SK-MEL-5 (cell line): ENCODE results near the gene TNPO2. TPM values are rescaled to one million over a fixed set of nuclear protein-coding genes. Genes with fewer than 3 reads are reported as not detected.
A peak's percentile ranks its signal among the peaks of the same experiment; 100 is the strongest.

Experiments used
- DNase-seq: peaks from one replicate; pipeline ENCODE4 v3.0.0-alpha.2; 2016; ENCODE audit warnings: low read depth, low spot score
- in situ Hi-C: cut with HindIII; loops from 2 replicates; pipeline ENCODE4 v1.10.0; 2016; ENCODE audit warnings: low sequenced_read_pairs, high pct_unique_total_duplicates, low pct_unique_long_range_greater_than_20kb
- polyA plus RNA-seq, 2 experiments: library from polyadenylated mRNA; depleted of rRNA; stranded (reverse); fragments of >200 nt; gene quantifications; 2 replicates each; pipeline ENCODE4 v1.2.3, GENCODE V29; 2015
- total RNA-seq: library from RNA; depleted of rRNA; stranded (reverse); fragments of >200 nt; shearing (Covaris generic); gene quantifications from 2 replicates; pipeline ENCODE4 v1.2.3, GENCODE V29; 2014; rRNA removed

Gene TNPO2
- 13.9 and 18.2 TPM in 2 replicates for total RNA-seq
- polyA plus RNA-seq (2015; cell fraction: cytosol; rRNA removed): 57.3 and 93.5 TPM in 2 replicates
- 381 and 414 TPM in 2 replicates for polyA plus RNA-seq (2015; cell fraction: nucleus; rRNA removed)

DNA sequence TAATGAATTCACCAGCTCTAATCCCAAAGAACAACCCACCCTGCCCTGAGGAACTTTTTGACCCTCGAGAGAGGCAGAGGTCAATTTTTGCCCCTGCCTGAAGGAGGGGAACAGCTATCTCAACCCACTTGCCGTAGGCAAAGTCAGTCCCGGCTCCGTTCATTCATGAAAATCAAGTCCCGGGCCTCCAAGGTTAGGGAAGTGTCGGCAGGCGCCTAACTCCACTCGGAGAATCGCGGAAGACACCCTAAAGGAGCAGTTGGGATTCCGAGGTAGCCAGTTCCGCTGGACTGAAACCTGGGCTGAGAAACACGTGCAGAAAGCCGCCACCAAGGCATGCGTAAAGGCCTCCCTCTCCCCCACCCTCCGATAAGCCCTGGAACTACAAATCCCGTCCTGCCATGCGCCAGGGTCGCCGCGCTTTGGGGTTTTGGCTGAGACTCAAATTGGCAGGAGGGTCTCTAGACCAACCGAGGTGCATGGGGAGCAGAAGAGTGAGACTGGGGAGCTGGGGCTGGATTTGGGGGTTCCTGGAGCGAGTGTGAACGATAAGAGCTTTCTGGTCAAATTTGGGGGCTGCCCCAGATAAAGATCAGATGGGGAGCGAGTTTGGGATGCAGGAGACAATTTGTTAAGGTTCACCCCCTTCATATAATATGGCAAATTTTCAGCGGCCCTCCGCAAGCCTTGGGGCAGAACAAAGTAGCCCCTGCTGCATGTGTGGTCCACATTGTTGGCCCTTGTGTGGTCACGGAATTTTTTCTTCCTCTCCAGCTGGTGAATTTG is at the start of gene TNPO2:
TSS of gene TNPO2 (minus strand) at position 292 of the 786 bp plus-strand sequence. CDS start 2,955 bp downstream, outside the sequence.
- in situ Hi-C loops: no loop called here
- DNase-seq: peak; percentile 70

- in situ Hi-C loops: no loop called here
- no peak for DNase-seq
These were observed 48.6 kb upstream of the TNPO2 start for GRCh38 chr19:12772323-12772722.

GRCh38 chr19:12770922-12771321 is 47.2 kb upstream of the TNPO2 start:
- DNase-seq: no peak
- in situ Hi-C loops: no loop called here

DNA sequence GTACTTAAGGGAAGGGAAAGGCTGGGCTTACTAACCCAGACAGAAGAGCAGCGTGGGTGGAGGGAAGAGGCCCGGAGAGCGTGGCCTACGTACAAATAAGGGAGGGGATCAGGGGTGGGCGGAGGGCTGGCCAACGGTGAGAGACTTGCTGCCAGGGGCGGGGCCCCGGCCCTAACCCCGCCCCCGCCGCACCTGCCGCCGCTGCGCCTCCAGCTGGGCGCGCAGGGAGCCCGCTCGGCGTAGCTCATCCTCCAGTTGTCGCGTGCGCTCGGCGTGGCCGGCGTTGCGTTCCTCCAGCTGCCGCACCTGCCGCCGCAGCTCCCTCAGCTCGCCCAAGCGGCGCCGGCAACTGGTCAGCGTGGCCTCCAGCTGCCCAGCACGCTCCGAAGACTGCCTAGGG is 46.0 kb upstream of the TNPO2 start:
- in situ Hi-C loops: no loop called here

GRCh38 chr19:12767666-12768065 is 43.9 kb upstream of the TNPO2 start:
- DNase-seq: no peak

More for the DNA sequence above, 46.0 kb upstream of the TNPO2 start:
- DNase-seq: no peak

GRCh38 chr19:12767150-12767549 is 43.4 kb upstream of the TNPO2 start:
- DNase-seq: no peak
- in situ Hi-C loops: no loop called here

More at GRCh38 chr19:12767666-12768065, 43.9 kb upstream of the TNPO2 start:
- in situ Hi-C loops: no loop called here

DNA sequence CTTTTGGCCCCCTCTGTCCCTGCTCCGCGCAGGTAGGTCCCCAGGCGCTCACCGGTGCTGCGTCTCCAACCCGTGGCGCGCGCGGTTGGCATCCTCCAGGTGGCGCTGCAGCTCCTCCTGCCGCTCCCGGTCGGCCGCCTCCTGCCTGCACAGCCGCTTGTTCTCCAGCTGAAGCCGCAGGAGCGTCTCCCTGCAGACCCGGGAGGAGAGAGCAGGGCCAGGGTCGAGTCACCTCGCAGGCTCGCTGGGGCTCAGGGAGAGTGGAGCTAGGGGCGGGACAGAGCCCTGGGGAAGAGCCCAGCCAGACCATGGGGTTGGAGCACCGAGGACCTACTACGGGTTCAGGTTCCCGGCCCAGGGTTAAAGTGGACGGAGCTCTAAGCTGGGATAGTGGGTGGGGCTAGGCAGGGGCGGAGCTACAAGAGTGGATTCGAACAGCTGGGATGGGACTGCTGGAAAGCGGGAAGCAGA is 42.4 kb upstream of the TNPO2 start:
- in situ Hi-C loops: no loop called here
- DNase-seq: peak; percentile 82

DNA sequence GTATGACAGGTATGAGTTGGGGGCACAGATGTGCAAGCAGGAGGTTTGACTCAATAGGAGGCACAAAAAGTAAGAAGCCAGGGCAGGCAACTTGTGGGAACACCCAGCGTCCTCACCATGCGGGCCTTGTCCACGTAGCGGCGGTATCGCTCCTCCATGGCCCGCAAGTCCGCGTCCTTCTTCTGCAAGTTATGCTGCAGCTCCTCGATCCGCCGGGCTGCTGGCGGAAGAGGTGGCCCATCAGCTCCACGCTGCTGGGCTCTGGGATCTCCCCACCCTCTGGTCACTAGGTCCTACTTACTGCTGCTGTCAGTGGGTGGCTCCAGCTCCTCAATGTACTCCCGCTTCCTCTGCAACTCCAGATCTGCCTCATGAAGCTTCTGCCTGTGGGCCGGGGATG is 41.0 kb upstream of the TNPO2 start:
- in situ Hi-C loops: no loop called here
- no peak for DNase-seq

DNA sequence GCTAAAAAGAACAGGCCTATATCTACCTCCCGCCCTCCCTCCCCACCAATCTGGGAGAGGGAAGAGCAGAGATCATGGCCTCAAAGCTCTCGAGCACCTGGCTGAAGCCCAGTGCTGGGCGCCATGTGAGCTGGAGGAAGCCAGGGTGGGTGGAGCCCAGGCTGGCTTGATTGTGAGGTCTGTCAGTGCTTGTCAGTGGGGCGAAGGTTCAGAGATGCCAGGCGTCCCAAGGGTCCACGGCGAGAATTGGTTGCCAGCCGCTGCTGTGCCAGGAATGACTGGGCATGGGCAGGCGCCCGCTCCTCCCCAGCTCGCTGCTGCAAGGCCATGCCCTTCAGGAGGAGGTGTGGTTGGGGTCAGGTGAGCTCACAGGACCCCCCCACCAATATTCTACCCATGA is 39.4 kb upstream of the TNPO2 start:
- in situ Hi-C loops: no loop called here
- no peak for DNase-seq

DNA sequence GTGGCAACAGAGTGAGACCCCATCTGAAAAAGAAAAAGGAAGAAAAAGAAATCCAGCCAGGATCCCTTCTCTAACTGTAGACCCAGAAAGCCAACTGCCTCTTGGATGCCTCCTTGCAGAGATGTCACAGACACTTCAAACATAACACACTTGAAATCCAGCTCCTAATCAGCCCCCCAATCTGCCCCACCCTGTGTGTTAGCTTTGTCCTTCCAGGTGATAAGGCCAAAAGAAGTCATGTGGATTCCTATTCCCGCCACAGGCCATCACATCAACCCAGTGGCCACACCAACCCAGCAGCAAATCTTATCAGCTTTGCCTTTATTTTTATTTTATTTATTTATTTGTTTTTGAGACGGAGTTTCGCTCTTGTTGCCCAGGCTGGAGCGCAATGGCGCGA is 36.0 kb upstream of the TNPO2 start:
- in situ Hi-C loops: no loop called here
- no peak for DNase-seq

DNA sequence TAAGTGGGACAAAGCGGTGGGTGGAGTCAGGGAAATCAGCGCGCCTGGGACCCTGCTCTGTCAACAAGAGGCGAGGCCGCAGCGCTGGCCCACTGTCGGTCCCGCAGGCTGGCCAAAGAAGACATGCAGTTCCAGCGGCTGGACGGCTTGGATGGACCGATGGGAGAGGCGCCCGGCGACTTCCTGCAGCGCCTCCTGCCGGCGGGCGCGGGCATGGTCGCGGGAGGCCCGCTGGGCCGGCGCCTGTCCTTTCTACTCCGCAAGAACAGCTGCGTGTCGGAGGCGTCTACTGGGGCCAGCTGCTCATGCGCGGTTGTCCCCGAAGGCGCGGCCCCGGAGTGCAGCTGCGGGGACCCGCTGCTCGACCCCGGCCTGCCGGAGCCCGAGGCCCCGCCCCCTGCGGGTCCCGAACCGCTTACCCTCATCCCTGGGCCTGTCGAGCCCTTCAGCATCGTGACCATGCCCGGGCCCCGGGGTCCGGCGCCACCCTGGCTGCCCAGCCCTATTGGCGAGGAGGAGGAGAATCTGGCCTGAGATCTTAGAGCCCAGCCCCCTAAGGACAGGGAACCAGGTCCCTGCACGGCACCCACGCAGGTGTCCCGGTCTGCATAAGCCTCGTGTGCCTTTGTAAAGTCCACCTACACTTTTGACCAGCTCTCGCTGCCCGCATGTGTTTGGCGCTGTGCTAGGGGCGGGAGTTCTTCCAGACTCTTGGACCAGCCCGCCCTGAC is 34.0 kb upstream of the TNPO2 start:
- DNase-seq: peak; percentile 79
- in situ Hi-C loops: no loop called here

DNA sequence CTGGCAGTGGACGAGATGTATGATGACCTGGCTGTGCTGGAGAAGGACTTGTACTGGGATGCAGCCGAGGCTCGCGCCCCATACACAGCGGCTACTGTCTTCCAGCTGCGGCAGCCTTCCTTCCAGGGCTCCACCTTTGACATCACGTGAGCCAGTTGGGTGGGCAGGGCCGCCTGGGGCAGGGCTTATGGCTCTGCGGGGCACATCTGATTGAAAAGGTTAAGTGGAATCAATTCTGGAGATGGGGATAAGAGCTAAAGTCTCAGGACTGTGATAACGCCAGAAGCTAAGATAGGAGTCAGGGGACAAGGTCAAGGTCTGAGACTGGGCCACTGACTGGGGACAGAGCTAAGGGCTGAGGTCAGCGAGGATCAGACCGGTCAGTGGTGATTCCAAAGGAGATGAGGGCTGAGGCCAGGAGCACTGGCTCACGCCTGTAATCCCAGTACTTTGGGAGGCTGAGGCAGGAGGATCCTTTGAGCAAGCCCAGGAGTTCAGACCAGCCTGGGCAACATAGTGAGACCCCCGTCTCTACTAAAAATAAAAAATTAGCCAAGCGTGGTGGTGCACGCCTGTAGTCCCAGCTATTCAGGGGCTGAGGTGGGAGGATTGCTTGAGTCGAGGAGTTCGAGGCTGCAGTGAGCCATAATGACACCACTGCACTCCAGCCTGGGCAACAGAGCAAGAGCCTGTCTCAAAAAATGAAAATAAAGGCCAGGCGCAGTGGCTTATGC is 32.6 kb upstream of the TNPO2 start:
- no peak for DNase-seq
- in situ Hi-C loops: no loop called here

- DNase-seq: no peak
- in situ Hi-C loops: no loop called here
These were observed 30.9 kb upstream of the TNPO2 start for GRCh38 chr19:12754465-12755196.

GRCh38 chr19:12752056-12752781 is 28.5 kb upstream of the TNPO2 start:
- DNase-seq: no peak
- in situ Hi-C loops: no loop called here

- DNase-seq: no peak
- in situ Hi-C loops: no loop called here
These were observed 27.9 kb upstream of the TNPO2 start, which contains the start of gene BEST2 for GRCh38 chr19:12751635-12752034. Gene BEST2, plus strand, starts transcription at chr19:12751791. Its CDS starts 802 bp downstream, at chr19:12752593.

GRCh38 chr19:12750851-12751250 is 27.1 kb upstream of the TNPO2 start:
- in situ Hi-C loops: no loop called here
- DNase-seq: no peak
